CD4-positive, alpha-beta T cell treated with Interleukin-12 subunit alpha and Interleukin-12 subunit beta, for 1 hour (primary cell): ENCODE measurements around the gene WDR53.
"Not testable (repeated sequence)": the region's sequence is repeated elsewhere in the genome, so short reads cannot be mapped to it uniquely, and the experiment has no call there.

ENCODE experiments used
- DNase-seq: peaks from one replicate; pipeline ENCODE4 v3.0.0-alpha.2; 2020

Gene WDR53

DNA sequence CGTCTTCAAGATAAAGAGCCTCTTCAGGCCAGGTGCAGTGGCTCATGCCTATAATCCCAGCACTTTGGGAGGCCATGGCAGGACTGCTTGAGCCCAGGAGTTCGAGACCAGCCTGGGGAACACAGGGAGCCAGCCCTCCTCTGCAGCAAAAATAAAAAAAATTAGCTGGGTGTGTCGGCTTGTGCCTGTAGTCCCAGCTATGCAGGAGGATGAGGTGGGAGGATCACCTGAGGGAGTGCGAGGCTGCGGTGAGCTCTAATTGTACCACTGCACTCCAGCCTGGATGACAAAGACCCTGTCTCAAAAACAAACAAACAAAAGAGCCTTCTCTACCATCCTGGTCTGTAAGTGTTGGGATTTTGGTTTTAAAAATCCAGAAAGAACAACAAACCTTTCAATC, 11.1 kb downstream of the WDR53 start:
- no peak for DNase-seq

DNA sequence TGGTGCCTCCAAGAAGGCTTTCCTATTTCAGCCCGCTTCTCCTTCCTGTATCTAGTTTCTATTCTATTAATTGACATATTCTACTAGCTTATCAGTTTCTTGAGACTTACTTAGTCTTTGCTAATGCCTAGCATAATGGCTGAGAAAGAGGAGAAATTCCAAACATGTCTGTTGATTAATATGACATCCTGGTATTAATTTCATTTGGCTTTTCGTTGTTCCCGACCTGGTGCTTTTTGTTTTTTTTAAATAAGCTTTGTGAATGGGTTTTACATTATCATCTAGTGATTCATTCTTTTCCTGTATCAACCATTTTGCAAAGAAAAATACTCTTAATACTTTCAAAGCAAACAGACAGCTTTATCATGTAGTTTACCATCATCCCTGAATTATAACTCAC, 13.1 kb downstream of the WDR53 start:
- no peak for DNase-seq

DNA sequence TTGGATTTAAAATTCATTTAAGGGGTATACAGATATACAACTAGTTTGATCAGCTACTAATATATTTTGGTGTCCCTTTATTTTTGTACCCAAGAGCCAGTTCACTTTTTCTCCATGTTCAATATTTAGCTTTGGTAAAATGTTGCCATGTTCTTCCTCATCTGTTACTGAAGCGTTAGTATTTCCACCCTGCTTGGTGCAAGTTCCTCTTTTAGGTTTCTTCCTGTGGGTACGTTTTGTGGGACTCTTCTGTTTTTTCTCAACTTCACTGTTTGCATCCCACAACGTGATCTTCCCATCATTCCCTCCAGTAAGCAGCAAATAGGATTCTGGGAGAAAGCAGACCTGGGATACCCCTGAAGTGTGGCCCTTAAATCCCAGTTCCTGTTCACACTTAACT, 14.1 kb downstream of the WDR53 start:
- DNase-seq = no peak

GRCh38 chr3:196553551-196553950, 14.8 kb downstream of the WDR53 start:
- no peak for DNase-seq

GRCh38 chr3:196552253-196552652, 16.1 kb downstream of the WDR53 start:
- no peak for DNase-seq

DNA sequence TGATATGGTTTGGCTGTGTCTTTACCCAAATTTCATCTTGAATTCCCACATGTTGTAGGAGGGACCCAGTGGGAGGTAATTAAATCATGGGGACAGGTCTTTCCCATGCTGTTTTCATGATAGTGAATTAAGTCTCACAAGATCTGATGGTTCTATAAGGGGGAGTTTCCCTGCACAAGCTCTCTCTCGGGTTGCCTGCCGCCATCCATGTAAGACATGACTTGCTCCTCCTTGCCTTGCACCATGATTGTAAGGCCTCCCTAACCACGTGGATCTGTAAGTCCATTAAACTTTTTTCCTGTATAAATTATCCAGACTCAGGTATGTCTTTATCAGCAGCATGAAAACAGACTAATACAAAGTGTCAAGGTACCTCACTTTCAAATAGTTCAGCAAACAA, 18.2 kb downstream of the WDR53 start:
- DNase-seq = not testable (repeated sequence)

- not testable (repeated sequence) for DNase-seq
Observed at GRCh38 chr3:196549312-196549711, 19.0 kb downstream of the WDR53 start.

GRCh38 chr3:196547067-196547466, 21.3 kb downstream of the WDR53 start:
- no peak for DNase-seq

DNA sequence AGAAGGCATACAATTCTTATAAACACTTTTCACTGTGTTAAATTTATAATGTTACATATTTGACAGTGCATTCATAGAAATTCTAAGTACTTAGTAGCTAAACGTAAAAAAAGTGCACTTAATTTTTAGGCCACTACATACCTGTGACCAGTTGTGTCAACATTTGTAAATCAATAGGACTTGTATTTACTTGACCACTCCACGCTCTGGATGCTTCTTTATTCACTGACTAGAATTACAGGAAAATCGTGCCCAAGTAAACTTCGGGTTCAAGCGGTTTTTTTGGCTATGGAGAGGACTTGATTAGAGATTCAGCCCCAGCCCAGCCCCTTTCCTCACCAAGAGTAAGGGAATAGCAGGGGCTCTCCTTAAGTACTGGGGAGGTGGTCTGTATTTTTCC, 21.8 kb downstream of the WDR53 start:
- DNase-seq = no peak

DNA sequence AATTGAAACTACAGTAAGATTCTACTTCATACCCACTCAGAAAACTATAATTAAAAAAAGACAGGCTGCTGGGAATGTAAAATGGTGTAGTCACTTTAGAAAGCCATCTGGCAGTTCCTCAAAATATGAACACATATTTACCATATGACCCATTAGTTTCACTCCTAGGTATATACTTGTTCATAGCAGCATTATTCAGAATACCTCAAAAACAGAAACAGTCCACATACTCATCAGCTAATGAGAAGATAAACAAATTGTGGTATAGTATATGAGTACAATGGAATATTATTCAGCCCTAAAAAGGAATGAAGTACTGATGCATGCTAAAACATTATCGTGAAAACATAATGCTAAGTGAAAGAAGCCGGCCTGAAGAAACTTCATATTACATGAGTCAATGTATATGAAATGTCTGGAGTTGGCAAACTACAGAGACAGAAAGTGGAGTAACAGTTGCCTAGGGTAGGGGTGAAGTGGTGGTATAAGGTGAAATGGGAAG, 23.8 kb downstream of the WDR53 start:
- no peak for DNase-seq

DNA sequence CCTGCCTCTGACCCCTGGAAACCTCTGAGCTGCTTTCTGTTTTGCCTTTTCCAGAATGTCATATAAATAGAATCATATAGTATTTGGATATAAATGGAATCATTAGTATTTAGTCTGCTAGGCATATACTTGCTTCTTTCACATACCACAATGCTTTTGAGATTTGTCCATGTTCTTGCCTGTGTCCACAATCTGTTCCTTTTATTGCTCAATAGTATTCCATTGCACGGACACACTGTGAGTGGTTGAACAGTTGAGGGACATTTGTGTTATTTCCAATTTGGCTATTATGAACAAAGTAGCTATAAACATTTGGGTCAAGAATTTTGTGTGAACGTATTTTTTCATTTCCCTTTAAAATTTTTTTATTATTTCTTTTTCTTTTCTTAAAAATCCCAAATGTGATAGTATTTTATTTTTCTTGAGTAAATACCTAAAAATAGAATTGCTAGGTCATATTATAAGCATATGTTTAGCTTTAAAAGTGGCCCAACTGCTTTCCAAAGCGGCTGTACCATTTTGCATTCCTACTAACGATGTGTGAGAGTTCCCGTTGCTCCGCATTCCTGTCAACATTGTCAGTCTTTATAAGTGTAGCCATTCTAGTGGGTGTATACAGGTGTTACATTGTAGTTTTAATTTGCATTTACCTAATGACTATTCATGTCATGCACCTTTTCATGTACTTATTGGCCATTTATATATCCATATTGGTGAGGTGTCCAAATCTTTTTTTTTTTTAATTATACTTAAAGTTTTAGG, 26.5 kb downstream of the WDR53 start:
- DNase-seq = no peak

- peak; percentile 65 for DNase-seq
Observed at GRCh38 chr3:196537319-196537984, 30.9 kb downstream of the WDR53 start.

DNA sequence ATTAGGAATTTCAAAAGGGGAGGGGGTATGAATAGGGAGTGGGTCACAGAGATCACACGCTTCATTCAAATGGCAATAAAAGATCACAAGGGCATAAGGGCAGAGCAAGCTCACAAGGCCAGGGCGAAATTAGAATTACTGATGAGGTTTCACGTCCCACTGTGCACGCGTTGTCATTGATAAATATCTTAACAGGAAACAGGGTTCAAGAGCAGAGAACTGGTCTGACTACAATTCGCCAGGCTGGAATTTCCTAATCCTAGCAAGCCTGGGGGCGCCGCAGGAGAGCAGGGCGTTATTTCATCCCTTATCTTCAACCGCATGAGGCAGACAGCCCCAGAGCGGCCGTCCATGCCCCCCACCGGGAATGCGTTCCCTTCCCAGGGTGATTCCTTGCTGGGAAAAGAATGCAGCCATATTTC, 35.1 kb downstream of the WDR53 start:
- DNase-seq = no peak

DNA sequence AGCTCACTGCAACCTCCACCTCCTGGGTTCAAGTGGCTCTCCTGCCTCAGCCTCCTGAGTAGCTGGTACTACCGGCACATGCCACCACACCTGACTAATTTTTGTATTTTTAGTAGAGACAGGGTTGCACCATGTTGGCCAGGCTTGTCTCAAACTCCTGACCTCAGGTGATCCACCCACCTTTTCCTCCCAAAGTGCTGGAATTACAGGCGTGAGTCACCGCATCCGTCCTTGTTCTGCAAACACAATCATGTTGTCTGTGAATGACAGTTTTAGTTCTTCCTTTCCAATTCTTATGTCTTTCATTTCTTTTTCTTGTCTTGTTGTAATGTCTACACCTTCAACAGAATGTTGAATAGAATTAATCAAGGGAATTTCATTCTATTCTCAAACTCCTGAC, 36.9 kb downstream of the WDR53 start:
- DNase-seq = no peak

DNA sequence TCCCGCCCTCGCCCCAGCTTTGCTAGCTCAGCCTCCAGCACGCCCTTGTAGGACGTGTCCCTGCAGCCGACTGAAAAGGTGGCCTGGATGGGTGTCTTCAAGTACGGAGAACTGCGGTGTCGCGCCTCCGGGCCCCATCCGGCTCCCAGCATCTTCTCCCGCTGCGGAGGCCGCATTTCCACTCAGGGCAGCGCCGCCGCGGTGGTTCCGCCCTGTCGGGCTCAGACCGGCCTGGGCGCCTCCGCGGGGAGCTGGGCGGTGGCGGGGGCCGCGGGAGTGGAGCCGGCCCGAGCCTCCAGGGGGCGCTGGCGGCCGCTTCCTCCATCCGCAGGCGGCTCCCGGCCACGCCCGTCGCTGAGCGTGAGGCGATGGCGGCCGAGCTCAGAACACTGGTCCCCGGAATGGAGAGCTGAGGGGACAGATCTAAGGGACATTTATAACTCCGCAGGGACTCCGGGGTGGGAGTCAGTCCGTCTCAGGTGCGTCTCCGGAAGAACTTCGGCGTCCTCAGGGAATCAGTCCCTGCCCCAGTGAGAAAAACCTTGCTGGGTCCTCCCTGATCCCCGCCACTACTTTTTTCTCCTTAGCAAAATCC, 39.6 kb downstream of the WDR53 start:
- DNase-seq = peak; percentile 78

DNA sequence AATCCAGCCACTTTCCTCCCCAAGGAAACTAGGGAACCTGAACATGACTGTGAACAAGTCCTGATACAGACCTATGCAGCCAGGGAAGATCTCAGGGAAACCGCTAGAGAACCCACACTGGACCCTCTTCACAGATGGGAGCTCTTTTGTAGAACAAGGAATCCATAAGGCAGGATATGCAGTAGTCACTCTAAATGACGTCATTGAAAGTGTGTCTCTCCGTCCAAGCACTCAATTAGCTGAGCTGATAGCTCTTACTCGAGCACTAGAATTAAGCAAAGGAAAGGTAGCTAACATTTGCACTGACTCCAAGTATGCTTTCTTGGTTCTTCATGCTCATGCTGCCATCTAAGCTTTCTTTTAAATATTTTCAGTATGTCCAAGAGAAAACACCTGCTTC, 43.2 kb downstream of the WDR53 start:
- no peak for DNase-seq

GRCh38 chr3:196524527-196524926, 43.8 kb downstream of the WDR53 start:
- DNase-seq = no peak

DNA sequence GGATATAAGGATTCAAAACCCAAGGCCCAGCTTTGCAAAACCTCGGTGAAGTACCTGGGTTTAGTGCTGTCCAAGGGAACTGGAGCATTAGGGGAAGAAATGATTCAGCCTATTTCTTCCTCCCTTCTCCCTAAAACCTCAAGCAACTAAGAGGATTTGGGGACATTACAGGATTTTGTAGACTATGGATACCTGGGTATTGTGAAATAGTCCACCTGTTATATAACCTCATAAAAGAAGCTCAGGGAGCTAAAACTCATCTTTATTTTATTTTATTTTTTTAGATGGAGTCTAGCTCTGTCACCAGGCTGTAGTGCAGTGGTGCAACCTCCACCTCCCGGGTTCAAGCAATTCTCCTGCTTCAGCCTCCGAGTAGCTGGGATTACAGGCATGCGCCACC, 44.5 kb downstream of the WDR53 start:
- DNase-seq = no peak

- not testable (repeated sequence) for DNase-seq
Observed at GRCh38 chr3:196521291-196521690, 47.1 kb downstream of the WDR53 start.

GRCh38 chr3:196519718-196520082, 48.7 kb downstream of the WDR53 start:
- DNase-seq = no peak

- DNase-seq = peak; percentile 67
Observed at GRCh38 chr3:196518966-196519717, 49.2 kb downstream of the WDR53 start.

GRCh38 chr3:196517919-196518318, 50.4 kb downstream of the WDR53 start:
- no peak for DNase-seq

DNA sequence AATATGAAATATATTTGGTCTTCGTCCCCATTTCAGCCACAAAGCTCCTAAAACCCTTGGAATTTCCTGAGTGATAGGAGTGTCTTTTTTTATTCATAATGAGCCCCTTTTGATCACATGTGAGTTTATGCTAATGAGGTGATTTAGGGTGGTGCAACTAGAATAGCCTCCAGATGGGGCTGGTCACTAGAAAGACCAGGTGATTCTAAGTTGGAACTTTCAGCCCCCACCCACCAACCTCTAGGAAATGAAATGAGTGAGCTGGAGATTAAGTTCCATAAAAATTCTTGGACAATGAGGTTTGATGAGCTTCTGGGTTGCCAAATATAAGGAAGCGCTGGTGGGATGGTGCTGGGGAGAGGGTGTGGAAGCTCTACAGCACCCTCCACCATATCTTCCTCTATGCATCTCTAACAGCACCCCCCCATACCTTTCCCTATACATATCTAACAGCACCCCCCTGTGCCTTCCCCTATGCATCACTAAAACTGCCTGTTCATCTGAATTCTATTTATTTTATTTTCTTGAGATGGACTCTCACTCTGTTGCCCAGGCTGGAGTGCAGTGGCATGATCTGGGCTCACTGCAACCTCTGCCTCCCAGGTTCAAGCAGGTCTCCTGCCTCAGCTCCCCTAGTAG, 51.1 kb downstream of the WDR53 start:
- no peak for DNase-seq
